ENCODE measurements around the gene PFKM.

PFKM gene

DNA sequence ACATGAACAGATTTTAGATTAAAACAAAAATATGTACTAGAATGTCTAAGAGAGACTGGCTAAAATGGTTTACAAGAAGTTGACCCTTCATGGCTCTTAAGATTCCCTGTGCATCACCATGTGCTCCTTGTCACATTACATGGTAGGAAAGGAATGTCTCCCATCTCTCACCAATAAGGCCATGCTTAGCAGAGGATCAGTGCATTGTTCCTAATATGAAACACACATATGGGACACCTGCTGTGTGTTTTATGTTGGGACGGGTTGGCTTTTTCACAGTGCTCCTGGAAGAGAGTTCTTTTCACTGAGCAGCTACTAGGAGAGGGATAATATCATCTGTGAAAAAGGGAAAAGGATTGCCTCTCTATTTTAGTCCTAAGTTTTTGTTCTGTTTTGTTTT lies 9.6 kb downstream of the PFKM start:
- Histone ChIP-seq H3K36me3 (ENCODE audit: insufficient read depth, low read length) (peaks cover 93% of the 10 kb centered on the region), H3K9ac (ENCODE audit: insufficient read length) (no peak overlapping the region), H3K27ac (no peak overlapping the region), H3K4me3 (no peak overlapping the region), H3K9me3 (ENCODE audit: low read depth, low read length) (no peaks in the 10 kb centered on the region)
- DNase-seq (ENCODE audit: low read depth, low spot score): no peak
- no peak for TF ChIP-seq FOXP2 (optimal IDR thresholded peaks at IDR 0.05; ENCODE audit: control extremely low read depth, extremely low read length, insufficient read depth)

DNA sequence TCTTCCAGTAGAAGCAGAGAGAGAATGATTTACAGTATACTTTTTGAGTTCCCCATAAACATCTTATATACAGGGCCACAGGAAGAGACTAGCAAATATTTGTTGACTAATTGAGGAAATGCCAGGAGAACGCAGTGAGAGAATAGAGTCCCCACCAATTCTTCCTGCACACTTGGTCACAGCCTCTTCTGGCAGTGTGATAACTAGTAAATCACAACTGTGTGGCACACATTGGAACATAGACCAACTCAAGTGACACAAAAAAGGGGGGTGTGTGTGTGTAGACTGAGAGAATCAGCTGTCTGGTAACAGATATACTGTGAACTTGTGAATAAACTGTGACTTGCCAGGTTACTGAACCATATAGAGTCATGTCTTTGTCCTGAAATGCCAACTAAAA lies 10.2 kb downstream of the PFKM start:
- no peak overlapping the region for H3K27ac ChIP-seq
- H3K4me3 ChIP-seq: no peak overlapping the region
- DNase-seq (ENCODE audit: low read depth, low spot score): no peak
- no peak overlapping the region for H3K9ac ChIP-seq (ENCODE audit: insufficient read length)
- H3K9me3 ChIP-seq (ENCODE audit: low read depth, low read length): no peaks in the 10 kb centered on the region
- peaks cover 93% of the 10 kb centered on the region for H3K36me3 ChIP-seq (ENCODE audit: insufficient read depth, low read length)
- TF ChIP-seq FOXP2 (optimal IDR thresholded peaks at IDR 0.05; ENCODE audit: control extremely low read depth, extremely low read length, insufficient read depth) (no peak), POLR2AphosphoS5 (IDR thresholded peaks at IDR 0.05; ENCODE audit: borderline replicate concordance, low read depth, low read length) (no peak), EZH2 (IDR thresholded peaks at IDR 0.05) (no peak)

DNA sequence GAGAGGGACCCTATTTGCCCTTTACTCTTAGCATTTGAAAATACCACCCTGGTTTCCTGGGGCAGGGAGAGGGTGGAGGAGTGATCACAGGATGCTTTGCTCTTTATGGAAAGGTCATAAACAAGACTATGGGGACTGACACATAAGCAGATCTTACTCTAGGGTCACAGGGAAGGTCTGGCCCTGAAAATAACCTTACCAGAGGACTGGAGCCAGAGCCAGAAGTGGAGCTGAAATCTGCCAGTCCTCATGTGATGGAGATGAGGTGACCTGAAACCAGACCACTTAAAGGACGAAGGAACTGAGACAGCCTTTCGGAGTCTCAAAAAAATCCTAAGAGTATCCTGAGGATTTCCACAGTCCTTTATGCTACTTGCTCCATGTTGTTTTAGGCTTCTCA lies 12.4 kb downstream of the PFKM start:
- Histone ChIP-seq H3K9me3 (ENCODE audit: low read depth, low read length) (no peaks in the 10 kb centered on the region), H3K36me3 (ENCODE audit: insufficient read depth, low read length) (peaks cover 86% of the 10 kb centered on the region), H3K9ac (ENCODE audit: insufficient read length) (no peak overlapping the region), H3K27ac (no peak overlapping the region), H3K4me3 (no peak overlapping the region)
- TF ChIP-seq FOXP2 (optimal IDR thresholded peaks at IDR 0.05; ENCODE audit: control extremely low read depth, extremely low read length, insufficient read depth): no peak
- no peak for TF ChIP-seq EZH2 (IDR thresholded peaks at IDR 0.05)
- TF ChIP-seq POLR2AphosphoS5 (IDR thresholded peaks at IDR 0.05; ENCODE audit: borderline replicate concordance, low read depth, low read length): no peak
- DNase-seq (ENCODE audit: low read depth, low spot score): no peak

DNA sequence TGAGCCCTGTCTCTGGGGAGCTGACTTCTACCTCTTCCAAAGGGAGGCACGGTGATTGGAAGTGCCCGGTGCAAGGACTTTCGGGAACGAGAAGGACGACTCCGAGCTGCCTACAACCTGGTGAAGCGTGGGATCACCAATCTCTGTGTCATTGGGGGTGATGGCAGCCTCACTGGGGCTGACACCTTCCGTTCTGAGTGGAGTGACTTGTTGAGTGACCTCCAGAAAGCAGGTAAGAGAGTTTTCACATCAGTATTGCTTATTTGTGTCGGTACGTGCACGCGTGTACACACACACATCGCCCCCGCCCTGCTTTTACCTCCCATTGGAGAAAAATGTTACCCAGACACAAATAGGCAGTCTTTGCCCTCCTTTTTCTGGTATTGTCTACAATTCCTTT lies 13.7 kb downstream of the PFKM start:
- Histone ChIP-seq H3K36me3 (ENCODE audit: insufficient read depth, low read length) (peaks cover 82% of the 10 kb centered on the region), H3K27ac (no peak overlapping the region), H3K4me3 (no peak overlapping the region), H3K9me3 (ENCODE audit: low read depth, low read length) (no peaks in the 10 kb centered on the region), H3K9ac (ENCODE audit: insufficient read length) (no peak overlapping the region)
- TF ChIP-seq FOXP2 (optimal IDR thresholded peaks at IDR 0.05; ENCODE audit: control extremely low read depth, extremely low read length, insufficient read depth) (no peak), POLR2AphosphoS5 (IDR thresholded peaks at IDR 0.05; ENCODE audit: borderline replicate concordance, low read depth, low read length) (no peak), EZH2 (IDR thresholded peaks at IDR 0.05) (no peak)
- DNase-seq (ENCODE audit: low read depth, low spot score): no peak

- DNase-seq (ENCODE audit: low read depth, low spot score): no peak
- no peak for TF ChIP-seq FOXP2 (optimal IDR thresholded peaks at IDR 0.05; ENCODE audit: control extremely low read depth, extremely low read length, insufficient read depth)
- TF ChIP-seq EZH2 (IDR thresholded peaks at IDR 0.05): no peak
- TF ChIP-seq POLR2AphosphoS5 (IDR thresholded peaks at IDR 0.05; ENCODE audit: borderline replicate concordance, low read depth, low read length): no peak
- Histone ChIP-seq H3K36me3 (ENCODE audit: insufficient read depth, low read length) (peaks cover 84% of the 10 kb centered on the region), H3K9me3 (ENCODE audit: low read depth, low read length) (no peaks in the 10 kb centered on the region), H3K9ac (ENCODE audit: insufficient read length) (no peak overlapping the region), H3K27ac (no peak overlapping the region), H3K4me3 (no peak overlapping the region)
Observed at GRCh38 chr12:48135027-48135426, 15.9 kb downstream of the PFKM start.

GRCh38 chr12:48142818-48143674 lies 23.9 kb downstream of the PFKM start:
- no peak for TF ChIP-seq POLR2AphosphoS5 (IDR thresholded peaks at IDR 0.05; ENCODE audit: borderline replicate concordance, low read depth, low read length)
- TF ChIP-seq FOXP2 (optimal IDR thresholded peaks at IDR 0.05; ENCODE audit: control extremely low read depth, extremely low read length, insufficient read depth): no peak
- TF ChIP-seq EZH2 (IDR thresholded peaks at IDR 0.05): no peak
- Histone ChIP-seq H3K9me3 (ENCODE audit: low read depth, low read length) (no peaks in the 10 kb centered on the region), H3K36me3 (ENCODE audit: insufficient read depth, low read length) (peaks cover 94% of the 10 kb centered on the region), H3K27ac (no peak overlapping the region), H3K4me3 (no peak overlapping the region), H3K9ac (ENCODE audit: insufficient read length) (no peak overlapping the region)
- no peak for DNase-seq (ENCODE audit: low read depth, low spot score)

GRCh38 chr12:48143898-48144297 lies 24.7 kb downstream of the PFKM start:
- Histone ChIP-seq H3K27ac (no peak overlapping the region), H3K36me3 (ENCODE audit: insufficient read depth, low read length) (peaks cover 93% of the 10 kb centered on the region), H3K9ac (ENCODE audit: insufficient read length) (no peak overlapping the region), H3K4me3 (no peak overlapping the region), H3K9me3 (ENCODE audit: low read depth, low read length) (no peaks in the 10 kb centered on the region)
- no peak for DNase-seq (ENCODE audit: low read depth, low spot score)
- TF ChIP-seq POLR2AphosphoS5 (IDR thresholded peaks at IDR 0.05; ENCODE audit: borderline replicate concordance, low read depth, low read length) (no peak), EZH2 (IDR thresholded peaks at IDR 0.05) (no peak), FOXP2 (optimal IDR thresholded peaks at IDR 0.05; ENCODE audit: control extremely low read depth, extremely low read length, insufficient read depth) (no peak)

GRCh38 chr12:48145981-48146380 lies 26.8 kb downstream of the PFKM start:
- DNase-seq (ENCODE audit: low read depth, low spot score): no peak
- Histone ChIP-seq H3K4me3 (no peak overlapping the region), H3K9ac (ENCODE audit: insufficient read length) (no peak overlapping the region), H3K36me3 (ENCODE audit: insufficient read depth, low read length) (peaks cover 93% of the 10 kb centered on the region), H3K9me3 (ENCODE audit: low read depth, low read length) (no peaks in the 10 kb centered on the region), H3K27ac (no peak overlapping the region)
- TF ChIP-seq POLR2AphosphoS5 (IDR thresholded peaks at IDR 0.05; ENCODE audit: borderline replicate concordance, low read depth, low read length) (no peak), FOXP2 (optimal IDR thresholded peaks at IDR 0.05; ENCODE audit: control extremely low read depth, extremely low read length, insufficient read depth) (no peak), EZH2 (IDR thresholded peaks at IDR 0.05) (no peak)

Data from SK-N-MC (cell line).